IMR-90 (cell line): ENCODE data around the gene COL23A1. TPM values are rescaled to one million over a fixed set of nuclear protein-coding genes. Genes with fewer than 3 reads are reported as not detected.

ENCODE experiments used
- ATAC-seq: fragments of 200-7000 bp; cut with Tn5 transposase; 2 replicates; pipeline ENCODE4 v1.9.1; 2020; ENCODE audit warnings: low read depth, mild to moderate bottlenecking, moderate library complexity
- BruUV-seq: library from RNA; stranded (reverse); fragments of 400-500 nt; replicated peaks from 2 replicates; lab custom pipeline; 2021; lab: Mats Ljungman, UMichigan
- CTCF ChIA-PET: fragments of 300-600 bp; formaldehyde crosslinking; extraction: SDS; loops from one replicate; lab custom pipeline; 2021; ENCODE audit warnings: antibody characterized with exemption; lab: Yijun Ruan, JAX
- POLR2A ChIA-PET: fragments of 300-600 bp; sonication (Branson Sonifier 250); formaldehyde crosslinking; loops from one replicate; lab custom pipeline; 2022; ENCODE audit warnings: antibody characterized with exemption; ENCODE audit not compliant: unreplicated experiment; lab: Charles Lee
- DNase-seq: peaks from one replicate; pipeline ENCODE4 v3.0.0; 2013
- H2AFZ ChIP-seq: replicated peaks from 2 replicates; pipeline ENCODE3; 2013; ENCODE audit warnings: low read length, mild to moderate bottlenecking; ENCODE audit not compliant: poor library complexity
- H2AK5ac ChIP-seq: 2 replicates; pipeline ENCODE4 v1.6.1; 2013; ENCODE audit warnings: low read depth, low read length, inconsistent platforms
- H2AK9ac ChIP-seq: replicated peaks from 2 replicates; pipeline ENCODE3; 2013; ENCODE audit warnings: mild to moderate bottlenecking, low read depth, low read length, moderate library complexity; ENCODE audit not compliant: poor library complexity
- H2BK120ac ChIP-seq: 2 replicates; pipeline ENCODE4 v1.6.1; 2013; ENCODE audit warnings: low read depth, low read length, inconsistent platforms
- H2BK15ac ChIP-seq: 3 replicates; pipeline ENCODE4 v1.6.1; 2013; ENCODE audit warnings: low read depth, low read length, inconsistent platforms
- H2BK20ac ChIP-seq: 2 replicates; pipeline ENCODE4 v1.6.1; 2013; ENCODE audit warnings: low read depth, mild to moderate bottlenecking, inconsistent platforms, low read length, moderate library complexity
- H2BK5ac ChIP-seq: 2 replicates; pipeline ENCODE4 v1.6.1; 2013; ENCODE audit warnings: mild to moderate bottlenecking, low read depth, low read length, inconsistent platforms; ENCODE audit not compliant: poor library complexity, severe bottlenecking
- H3K14ac ChIP-seq: replicated peaks from 2 replicates; pipeline ENCODE4 v1.6.1; 2013; ENCODE audit warnings: low read depth, low read length, inconsistent platforms
- H3K18ac ChIP-seq: 2 replicates; pipeline ENCODE4 v1.6.1; 2013; ENCODE audit warnings: low read depth, low read length, control low read depth
- H3K23ac ChIP-seq: 2 replicates; pipeline ENCODE4 v1.6.1; 2013; ENCODE audit warnings: low read depth, low read length, inconsistent platforms
- H3K27ac ChIP-seq: 2 replicates; pipeline ENCODE4 v1.5.1; 2013; ENCODE audit warnings: mild to moderate bottlenecking, control low read depth, low read length; ENCODE audit not compliant: insufficient read depth
- H3K27me3 ChIP-seq: 2 replicates; pipeline ENCODE4 v1.6.1; 2013; ENCODE audit warnings: low read length; ENCODE audit not compliant: control insufficient read depth, insufficient read depth
- H3K36me3 ChIP-seq: 2 replicates; pipeline ENCODE4 v1.6.1; 2013; ENCODE audit warnings: low read length, mixed read lengths; ENCODE audit not compliant: control insufficient read depth, insufficient read depth
- H3K4ac ChIP-seq: 2 replicates; pipeline ENCODE4 v1.6.1; 2013; ENCODE audit warnings: low read depth, low read length, inconsistent platforms
- H3K4me1 ChIP-seq: 2 replicates; pipeline ENCODE4 v1.6.1; 2013; ENCODE audit warnings: low read length, mixed read lengths; ENCODE audit not compliant: control insufficient read depth, insufficient read depth
- H3K4me2 ChIP-seq: 2 replicates; pipeline ENCODE4 v1.6.1; 2013; ENCODE audit warnings: low read depth, mild to moderate bottlenecking, control low read depth, low read length, moderate library complexity
- H3K4me3 ChIP-seq: 2 replicates; pipeline ENCODE4 v1.5.1; 2013; ENCODE audit warnings: low read depth, mild to moderate bottlenecking, control low read depth, low read length, moderate library complexity; ENCODE audit not compliant: insufficient read depth
- H3K56ac ChIP-seq: 2 replicates; pipeline ENCODE4 v1.6.1; 2013; ENCODE audit warnings: low read length, inconsistent platforms; ENCODE audit not compliant: insufficient read depth; ENCODE audit errors: extremely low read depth
- H3K79me1 ChIP-seq, 2 experiments: 2 replicates each; pipeline ENCODE4 v1.6.1; 2013; ENCODE audit warnings: low read length in 2 of 2, inconsistent platforms in 1 of 2, low read depth in 1 of 2
- H3K9ac ChIP-seq: 2 replicates; pipeline ENCODE4 v1.6.1; 2013; ENCODE audit warnings: low read depth, low read length, control low read depth
- H3K9me1 ChIP-seq: 2 replicates; pipeline ENCODE4 v1.6.1; 2013; ENCODE audit warnings: low read length, inconsistent platforms; ENCODE audit not compliant: insufficient read depth
- H3K9me3 ChIP-seq: 2 replicates; pipeline ENCODE4 v1.6.1; 2013; ENCODE audit warnings: low read length; ENCODE audit not compliant: control insufficient read depth, insufficient read depth
- H4K20me1 ChIP-seq: 2 replicates; pipeline ENCODE4 v1.6.1; 2013; ENCODE audit warnings: low read length, inconsistent platforms; ENCODE audit not compliant: insufficient read depth
- H4K5ac ChIP-seq: 2 replicates; pipeline ENCODE4 v1.6.1; 2013; ENCODE audit warnings: mild to moderate bottlenecking, low read depth, low read length, control low read depth
- H4K8ac ChIP-seq, 2 experiments: 2 replicates each; pipeline ENCODE4 v1.6.1; 2013; ENCODE audit warnings: low read depth in 2 of 2, low read length in 2 of 2, control low read depth in 1 of 2, inconsistent platforms in 1 of 2
- H4K91ac ChIP-seq: 2 replicates; pipeline ENCODE4 v1.6.1; 2013; ENCODE audit warnings: low read depth, low read length, inconsistent platforms; ENCODE audit not compliant: insufficient read depth
- BHLHE40 ChIP-seq: fragments of 150-350 bp; IDR thresholded peaks from 2 replicates; pipeline ENCODE4 v1.6.1; 2016; ENCODE audit warnings: mild to moderate bottlenecking, low read depth, low read length
- CHD1 ChIP-seq: IDR thresholded peaks from 2 replicates; pipeline ENCODE4 v1.6.1; 2012; ENCODE audit warnings: low read depth, low read length, improper control_type of control experiment
- ELK1 ChIP-seq: fragments of 150-350 bp; IDR thresholded peaks from 2 replicates; pipeline ENCODE4 v1.6.1; 2016; ENCODE audit warnings: low read depth, mild to moderate bottlenecking, low read length, moderate library complexity, borderline replicate concordance
- FOS ChIP-seq: fragments of 150-350 bp; IDR thresholded peaks from 2 replicates; pipeline ENCODE4 v1.6.1; 2016; ENCODE audit warnings: low read depth, low read length
- MAFK ChIP-seq: IDR thresholded peaks from 2 replicates; pipeline ENCODE4 v1.6.1; 2012; ENCODE audit warnings: low read depth, low read length, improper control_type of control experiment
- MAZ ChIP-seq: IDR thresholded peaks from 2 replicates; pipeline ENCODE4 v1.6.1; 2012; ENCODE audit warnings: low read depth, mild to moderate bottlenecking, low read length, improper control_type of control experiment, moderate library complexity, borderline replicate concordance
- MXI1 ChIP-seq: IDR thresholded peaks from 2 replicates; pipeline ENCODE4 v1.6.1; 2012; ENCODE audit warnings: low read depth, mild to moderate bottlenecking, low read length, moderate library complexity, borderline replicate concordance
- NFE2L2 ChIP-seq: fragments of 150-350 bp; IDR thresholded peaks from 2 replicates; pipeline ENCODE4 v1.6.1; 2016; ENCODE audit warnings: low read depth, mild to moderate bottlenecking, low read length
- POLR2A ChIP-seq: IDR thresholded peaks from 2 replicates; pipeline ENCODE4 v1.6.1; 2012; ENCODE audit warnings: mild to moderate bottlenecking, low read depth, low read length
- RAD21 ChIP-seq: IDR thresholded peaks from 2 replicates; pipeline ENCODE4 v1.6.1; 2012; ENCODE audit warnings: low read length, improper control_type of control experiment
- RCOR1 ChIP-seq: IDR thresholded peaks from 2 replicates; pipeline ENCODE4 v1.6.1; 2012; ENCODE audit warnings: mild to moderate bottlenecking, low read length, improper control_type of control experiment; ENCODE audit not compliant: insufficient replicate concordance
- RFX5 ChIP-seq: IDR thresholded peaks from 2 replicates; pipeline ENCODE4 v1.8.0; 2012; ENCODE audit warnings: low read depth, mild to moderate bottlenecking, low read length, moderate library complexity
- SMC3 ChIP-seq: fragments of 150-350 bp; IDR thresholded peaks from 2 replicates; pipeline ENCODE4 v1.6.1; 2016; ENCODE audit warnings: low read depth, mild to moderate bottlenecking, antibody characterized with exemption, low read length, moderate library complexity
- USF2 ChIP-seq: fragments of 150-350 bp; IDR thresholded peaks from 2 replicates; pipeline ENCODE4 v1.6.1; 2017; ENCODE audit warnings: mild to moderate bottlenecking, antibody characterized with exemption, low read length, low read depth
- WGBS, 2 experiments: methylation state at CpG; one replicate each; pipeline versions ENCODE4 v1.1.5 to v1.1.7; 2013; ENCODE audit warnings: missing lambda C conversion rate in 2 of 2; ENCODE audit not compliant: insufficient read length in 1 of 2; ENCODE audit errors: extremely low coverage in 2 of 2; 5-methylcytosine and 5-hydroxymethylcytosine counted together
- dilution Hi-C: fragments of 300-500 bp; cut with HindIII; formaldehyde crosslinking; loops from one replicate; pipeline ENCODE4 v1.14.3; 2018; ENCODE audit warnings: low sequenced_read_pairs; ENCODE audit not compliant: unreplicated experiment
- in situ Hi-C: fragments of 300-500 bp; cut with MboI; formaldehyde crosslinking; loops from 3 replicates; pipeline ENCODE4 v1.14.3; 2019; ENCODE audit warnings: low sequenced_read_pairs, inconsistent platforms, mixed read lengths
- intact Hi-C: fragments of 100-400 bp; cut with micrococcal nuclease; formaldehyde crosslinking; loops from 2 replicates; pipeline ENCODE4 v1.10.0; 2022
- polyA plus RNA-seq, 3 experiments: library from polyadenylated mRNA; depleted of rRNA; stranded (reverse); fragments of >200 nt; gene quantifications; 2 replicates each; pipeline ENCODE4 v1.2.3, GENCODE V29; 2012; ENCODE audit warnings: low replicate concordance in 1 of 3
- total RNA-seq: library from RNA; depleted of rRNA; stranded (reverse); fragments of >200 nt; gene quantifications from 2 replicates; pipeline ENCODE4 v1.2.3, GENCODE V29; 2012
- TF ChIP-seq, protein P1 (sequence below): conservative IDR thresholded peaks from 2 replicates; pipeline ENCODE4 v1.5.1; 2012; ENCODE audit warnings: mild to moderate bottlenecking, low read depth, low read length, improper control_type of control experiment

The COL23A1 gene
- total and polyA plus RNA-seq, 2 of the 4 experiments (the other 2 are of a cell fraction): not detected

- DNase-seq (no peak), ATAC-seq (peak; percentile 21; the same call in 1 of the 2 replicates)
- Histone ChIP-seq H3K56ac (no peak overlapping the region), H3K9me3 (no peaks in the 10 kb centered on the region), H3K4ac (peak overlapping the region; percentile 64), H3K4me3 (no peak overlapping the region), H3K27me3 (no peaks in the 10 kb centered on the region), H3K27ac (no peak overlapping the region), H3K36me3 (no peaks in the 10 kb centered on the region), H3K79me1 (no peaks in the 10 kb centered on the region), H3K14ac (peak overlapping the region; percentile 63; the same call in 1 of the 2 replicates), H4K91ac (no peak overlapping the region), H2BK20ac (no peak overlapping the region), H4K8ac (peak overlapping the region in 1 of 2 experiments; percentile 68; a peak in 1 of 4 replicates), H2AK5ac (no peak overlapping the region), H3K4me2 (peak overlapping the region; percentile 37; the same call in 1 of the 2 replicates), H2BK5ac (no peak overlapping the region), H2AFZ (peak overlapping the region; percentile 78), H3K18ac (peak overlapping the region; percentile 15; the same call in 1 of the 2 replicates), H2BK15ac (no peak overlapping the region), H3K4me1 (peaks cover 3% of the 10 kb centered on the region; the same call in 1 of the 2 replicates), H3K9me1 (0 out of 2 replicates have a peak, but pooled peaks cover 3% of the 10 kb centered on the region), H2AK9ac (no peak overlapping the region), H4K5ac (no peak overlapping the region; the same call in 1 of the 2 replicates), H3K9ac (no peak overlapping the region), H4K20me1 (no peaks in the 10 kb centered on the region; the same call in 1 of the 2 replicates), H3K23ac (peak overlapping the region; percentile 56; the same call in 1 of the 2 replicates), H2BK120ac (peak overlapping the region; percentile 78)
- ChIA-PET POLR2A (no interaction called here), CTCF (no interaction called here)
- intact Hi-C loops (no loop called here), in situ Hi-C loops (no loop called here), dilution Hi-C loops (no loop called here)
- BruUV-seq: no TSS peak
- no peak for TF ChIP-seq BHLHE40
- no peak for TF ChIP-seq RFX5
- TF ChIP-seq MXI1: no peak
- TF ChIP-seq MAZ: no peak
- TF ChIP-seq CHD1: no peak
- TF ChIP-seq, protein P1, sequence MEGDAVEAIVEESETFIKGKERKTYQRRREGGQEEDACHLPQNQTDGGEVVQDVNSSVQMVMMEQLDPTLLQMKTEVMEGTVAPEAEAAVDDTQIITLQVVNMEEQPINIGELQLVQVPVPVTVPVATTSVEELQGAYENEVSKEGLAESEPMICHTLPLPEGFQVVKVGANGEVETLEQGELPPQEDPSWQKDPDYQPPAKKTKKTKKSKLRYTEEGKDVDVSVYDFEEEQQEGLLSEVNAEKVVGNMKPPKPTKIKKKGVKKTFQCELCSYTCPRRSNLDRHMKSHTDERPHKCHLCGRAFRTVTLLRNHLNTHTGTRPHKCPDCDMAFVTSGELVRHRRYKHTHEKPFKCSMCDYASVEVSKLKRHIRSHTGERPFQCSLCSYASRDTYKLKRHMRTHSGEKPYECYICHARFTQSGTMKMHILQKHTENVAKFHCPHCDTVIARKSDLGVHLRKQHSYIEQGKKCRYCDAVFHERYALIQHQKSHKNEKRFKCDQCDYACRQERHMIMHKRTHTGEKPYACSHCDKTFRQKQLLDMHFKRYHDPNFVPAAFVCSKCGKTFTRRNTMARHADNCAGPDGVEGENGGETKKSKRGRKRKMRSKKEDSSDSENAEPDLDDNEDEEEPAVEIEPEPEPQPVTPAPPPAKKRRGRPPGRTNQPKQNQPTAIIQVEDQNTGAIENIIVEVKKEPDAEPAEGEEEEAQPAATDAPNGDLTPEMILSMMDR: no peak
- no peak for TF ChIP-seq NFE2L2
- no peak for TF ChIP-seq ELK1
- TF ChIP-seq SMC3: no peak
- no peak for TF ChIP-seq RAD21
- no peak for TF ChIP-seq FOS
- no peak for TF ChIP-seq POLR2A
- TF ChIP-seq RCOR1: no peak
- no peak for TF ChIP-seq USF2
- no peak for TF ChIP-seq MAFK
- no CpG with 5 or more reads among the region's 18 CpGs for WGBS, 2 experiments
Measured at GRCh38 chr5:178468196-178468685, 122.0 kb downstream of the COL23A1 start.
